ENCODE data around the gene SH2D7. TPM values are rescaled to one million over a fixed set of nuclear protein-coding genes. Genes with fewer than 3 reads are reported as not detected.

Gene SH2D7
- total RNA-seq, 1 experiment from 2014 or later: not detected

GRCh38 chr15:78049691-78050440 is 42.5 kb upstream of the SH2D7 start:
- DNase-seq: no peak
- Mint-ChIP-seq H3K27me3 (ENCODE audit: insufficient read depth, unreplicated experiment) (no peaks in the 10 kb centered on the region), H3K4me3 (ENCODE audit: unreplicated experiment) (no peak overlapping the region), H3K9me3 (ENCODE audit: unreplicated experiment) (no peaks in the 10 kb centered on the region), H3K27ac (ENCODE audit: unreplicated experiment) (no peak overlapping the region), H3K36me3 (ENCODE audit: insufficient read depth, unreplicated experiment) (no peaks in the 10 kb centered on the region), H3K4me1 (ENCODE audit: low read depth, unreplicated experiment) (peaks cover 12% of the 10 kb centered on the region)
- ChIA-PET POLR2A (interaction anchor here (0.5 kb wide), 1 partner anchor 99 kb away, joined by 14 read pairs; no protein-coding TSS in a partner anchor), CTCF (interaction anchor here (0.6 kb wide), 1 partner anchor 245 kb away, joined by 3 read pairs; no protein-coding TSS in a partner anchor)
- BruUV-seq (replicated peaks): no TSS peak
- intact Hi-C loops (cut with micrococcal nuclease; ENCODE audit: unreplicated experiment): no loop called here
- Histone ChIP-seq H3K9me3 (no peaks in the 10 kb centered on the region), H3K27me3 (replicated peaks; ENCODE audit: control insufficient read depth, insufficient read depth, low read length) (no peaks in the 10 kb centered on the region), H3K4me1 (peaks cover 33% of the 10 kb centered on the region), H3K4me3 (ENCODE audit: low read depth, low read length) (no peak overlapping the region), H3K36me3 (ENCODE audit: control insufficient read depth, insufficient read depth, low read length) (no peaks in the 10 kb centered on the region)
- TF ChIP-seq, protein P1, sequence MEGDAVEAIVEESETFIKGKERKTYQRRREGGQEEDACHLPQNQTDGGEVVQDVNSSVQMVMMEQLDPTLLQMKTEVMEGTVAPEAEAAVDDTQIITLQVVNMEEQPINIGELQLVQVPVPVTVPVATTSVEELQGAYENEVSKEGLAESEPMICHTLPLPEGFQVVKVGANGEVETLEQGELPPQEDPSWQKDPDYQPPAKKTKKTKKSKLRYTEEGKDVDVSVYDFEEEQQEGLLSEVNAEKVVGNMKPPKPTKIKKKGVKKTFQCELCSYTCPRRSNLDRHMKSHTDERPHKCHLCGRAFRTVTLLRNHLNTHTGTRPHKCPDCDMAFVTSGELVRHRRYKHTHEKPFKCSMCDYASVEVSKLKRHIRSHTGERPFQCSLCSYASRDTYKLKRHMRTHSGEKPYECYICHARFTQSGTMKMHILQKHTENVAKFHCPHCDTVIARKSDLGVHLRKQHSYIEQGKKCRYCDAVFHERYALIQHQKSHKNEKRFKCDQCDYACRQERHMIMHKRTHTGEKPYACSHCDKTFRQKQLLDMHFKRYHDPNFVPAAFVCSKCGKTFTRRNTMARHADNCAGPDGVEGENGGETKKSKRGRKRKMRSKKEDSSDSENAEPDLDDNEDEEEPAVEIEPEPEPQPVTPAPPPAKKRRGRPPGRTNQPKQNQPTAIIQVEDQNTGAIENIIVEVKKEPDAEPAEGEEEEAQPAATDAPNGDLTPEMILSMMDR (IDR thresholded peaks at IDR 0.05; ENCODE audit: insufficient read depth in 1 of 2, low read depth in 1 of 2, low read length in 1 of 2, severe bottlenecking in 1 of 2, unreplicated experiment in 1 of 2): no peak

DNA sequence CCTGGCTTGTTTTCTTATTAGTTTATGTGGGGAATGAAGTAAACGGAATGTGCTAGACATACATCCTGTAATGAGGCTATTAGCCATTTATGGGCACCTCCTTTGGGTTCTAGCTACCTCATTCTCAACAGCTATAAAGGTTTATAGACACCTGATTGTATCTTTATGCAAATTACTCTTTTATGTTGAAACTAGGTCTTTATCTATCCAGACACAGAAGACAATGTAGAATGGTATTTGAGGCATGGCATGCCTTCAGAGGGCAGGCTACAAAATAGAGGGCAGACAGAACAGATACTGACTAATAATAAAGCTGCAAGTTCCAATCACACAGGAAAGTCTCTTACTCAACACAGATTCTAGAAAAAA is 41.9 kb upstream of the SH2D7 start:
- TF ChIP-seq, protein P1 (IDR thresholded peaks at IDR 0.05; ENCODE audit: insufficient read depth in 1 of 2, low read depth in 1 of 2, low read length in 1 of 2, severe bottlenecking in 1 of 2, unreplicated experiment in 1 of 2): no peak
- no peak overlapping the region for H3K27ac Mint-ChIP-seq (ENCODE audit: unreplicated experiment)
- ChIA-PET POLR2A (interaction anchor here (0.5 kb wide), 1 partner anchor 98 kb away, joined by 14 read pairs; no protein-coding TSS in a partner anchor), CTCF (no interaction called here)
- H3K4me3 Mint-ChIP-seq (ENCODE audit: unreplicated experiment): no peak overlapping the region
- intact Hi-C loops (cut with micrococcal nuclease; ENCODE audit: unreplicated experiment): no loop called here
- Histone ChIP-seq H3K9me3 (no peaks in the 10 kb centered on the region), H3K36me3 (ENCODE audit: control insufficient read depth, insufficient read depth, low read length) (no peaks in the 10 kb centered on the region), H3K4me3 (ENCODE audit: low read depth, low read length) (no peak overlapping the region), H3K4me1 (peaks cover 34% of the 10 kb centered on the region), H3K27me3 (replicated peaks; ENCODE audit: control insufficient read depth, insufficient read depth, low read length) (no peaks in the 10 kb centered on the region)
- H3K27me3 Mint-ChIP-seq (ENCODE audit: insufficient read depth, unreplicated experiment): no peaks in the 10 kb centered on the region
- DNase-seq: no peak
- no TSS peak for BruUV-seq (replicated peaks)
- no peaks in the 10 kb centered on the region for H3K36me3 Mint-ChIP-seq (ENCODE audit: insufficient read depth, unreplicated experiment)
- peaks cover 17% of the 10 kb centered on the region for H3K4me1 Mint-ChIP-seq (ENCODE audit: low read depth, unreplicated experiment)
- H3K9me3 Mint-ChIP-seq (ENCODE audit: unreplicated experiment): no peaks in the 10 kb centered on the region

- Mint-ChIP-seq H3K4me1 (ENCODE audit: low read depth, unreplicated experiment) (peaks cover 21% of the 10 kb centered on the region), H3K4me3 (ENCODE audit: unreplicated experiment) (no peak overlapping the region), H3K27ac (ENCODE audit: unreplicated experiment) (no peak overlapping the region), H3K36me3 (ENCODE audit: insufficient read depth, unreplicated experiment) (no peaks in the 10 kb centered on the region), H3K9me3 (ENCODE audit: unreplicated experiment) (no peaks in the 10 kb centered on the region), H3K27me3 (ENCODE audit: insufficient read depth, unreplicated experiment) (no peaks in the 10 kb centered on the region)
- BruUV-seq (replicated peaks): no TSS peak
- POLR2A ChIA-PET: no interaction called here
- Histone ChIP-seq H3K27me3 (replicated peaks; ENCODE audit: control insufficient read depth, insufficient read depth, low read length) (no peaks in the 10 kb centered on the region), H3K4me1 (peaks cover 38% of the 10 kb centered on the region), H3K9me3 (no peaks in the 10 kb centered on the region), H3K4me3 (ENCODE audit: low read depth, low read length) (no peak overlapping the region), H3K36me3 (ENCODE audit: control insufficient read depth, insufficient read depth, low read length) (no peaks in the 10 kb centered on the region)
- CTCF ChIA-PET: no interaction called here
- intact Hi-C loops (cut with micrococcal nuclease; ENCODE audit: unreplicated experiment): no loop called here
- no peak for DNase-seq
- TF ChIP-seq, protein P1 (IDR thresholded peaks at IDR 0.05; ENCODE audit: insufficient read depth in 1 of 2, low read depth in 1 of 2, low read length in 1 of 2, severe bottlenecking in 1 of 2, unreplicated experiment in 1 of 2): no peak
Measured at GRCh38 chr15:78050826-78051225, 41.5 kb upstream of the SH2D7 start.

All from Caco-2 (cell line).